PC-3 (cell line): ENCODE results near the gene SPRR3. TPM values are rescaled to one million over a fixed set of nuclear protein-coding genes. Genes with fewer than 3 reads are reported as not detected.

Experiments used
- ATAC-seq: fragments of 200-7000 bp; cut with Tn5 transposase; 2 replicates; pipeline ENCODE4 v1.9.1; 2020; ENCODE audit warnings: mild to moderate bottlenecking, moderate library complexity
- BruUV-seq: library from RNA; stranded (reverse); fragments of 400-500 nt; replicated peaks from 2 replicates; lab custom pipeline; 2021; lab: Mats Ljungman, UMichigan
- CTCF ChIA-PET: fragments of 300-600 bp; sonication (Branson Sonifier 250); formaldehyde crosslinking; loops from one replicate; lab custom pipeline; 2022; ENCODE audit warnings: antibody characterized with exemption; lab: Charles Lee
- POLR2A ChIA-PET: fragments of 300-600 bp; sonication (Branson Sonifier 250); formaldehyde crosslinking; loops from one replicate; lab custom pipeline; 2022; ENCODE audit warnings: antibody characterized with exemption; ENCODE audit not compliant: unreplicated experiment; lab: Charles Lee
- DNase-seq: peaks from one replicate; pipeline ENCODE4 v3.0.0-alpha.2; 2015
- H2AFZ ChIP-seq: fragments of 300-600 bp; sonication (generic); 2 replicates; pipeline ENCODE4 v1.6.0; 2016; ENCODE audit warnings: antibody characterized with exemption, low read length
- H3F3A ChIP-seq: fragments of 300-600 bp; sonication (generic); one replicate; pipeline ENCODE4 v1.6.0; 2017; ENCODE audit warnings: antibody characterized with exemption, low read length, control low read depth, mild to moderate bottlenecking; ENCODE audit not compliant: unreplicated experiment
- H3K27ac ChIP-seq: fragments of 300-600 bp; sonication (generic); 2 replicates; pipeline ENCODE4 v1.5.1; 2016; ENCODE audit warnings: mild to moderate bottlenecking, low read length
- H3K27me3 ChIP-seq: fragments of 300-600 bp; sonication (generic); 2 replicates; pipeline ENCODE4 v1.6.1; 2016; ENCODE audit warnings: low read length, mixed read lengths
- H3K36me3 ChIP-seq: fragments of 300-600 bp; sonication (generic); 2 replicates; pipeline ENCODE4 v1.6.1; 2016; ENCODE audit warnings: low read depth, mixed run types, low read length, mixed read lengths
- H3K4me1 ChIP-seq: fragments of 300-600 bp; sonication (generic); 2 replicates; pipeline ENCODE4 v1.5.1; 2016; ENCODE audit warnings: low read length; ENCODE audit not compliant: insufficient read depth
- H3K4me2 ChIP-seq: fragments of 300-600 bp; sonication (generic); 2 replicates; pipeline ENCODE4 v1.6.0; 2016; ENCODE audit warnings: low read length
- H3K4me3 ChIP-seq: fragments of 300-600 bp; sonication (generic); 2 replicates; pipeline ENCODE4 v1.5.1; 2016; ENCODE audit warnings: mild to moderate bottlenecking, low read length, mixed read lengths
- H3K79me2 ChIP-seq: fragments of 300-600 bp; sonication (generic); 2 replicates; pipeline ENCODE4 v1.6.1; 2017; ENCODE audit warnings: low read length, mixed read lengths
- H3K9ac ChIP-seq: fragments of 300-600 bp; sonication (generic); 2 replicates; pipeline ENCODE4 v1.6.0; 2016; ENCODE audit warnings: mild to moderate bottlenecking, low read length
- H3K9me2 ChIP-seq: fragments of 300-600 bp; sonication (generic); replicated peaks from 2 replicates; pipeline ENCODE4 v1.6.1; 2016; ENCODE audit warnings: mixed run types, low read length, mixed read lengths
- H3K9me3 ChIP-seq: fragments of 300-600 bp; sonication (generic); 2 replicates; pipeline ENCODE4 v1.6.1; 2016; ENCODE audit warnings: low read length, mixed read lengths
- H4K20me1 ChIP-seq: fragments of 300-600 bp; sonication (generic); 2 replicates; pipeline ENCODE4 v1.6.1; 2016; ENCODE audit warnings: low read length, mixed read lengths
- EZH2 ChIP-seq: fragments of 300-600 bp; sonication (generic); IDR thresholded peaks from one replicate; pipeline ENCODE4 v1.6.1; 2017; ENCODE audit warnings: antibody characterized with exemption, mild to moderate bottlenecking, low read length; ENCODE audit not compliant: unreplicated experiment
- EZH2phosphoT487 ChIP-seq: fragments of 300-600 bp; sonication (generic); IDR thresholded peaks from 2 replicates; pipeline ENCODE4 v1.6.1; 2018; ENCODE audit warnings: mild to moderate bottlenecking, antibody characterized with exemption, low read length, borderline replicate concordance
- intact Hi-C: fragments of 100-400 bp; cut with micrococcal nuclease; formaldehyde crosslinking; loops from 2 replicates; pipeline ENCODE4 v1.9.0; 2023
- total RNA-seq: library from RNA; depleted of rRNA; stranded (reverse); fragments of >200 nt; gene quantifications from 2 replicates; pipeline ENCODE4 v1.2.3, GENCODE V29; 2014
- TF ChIP-seq, protein P1 (sequence below): fragments of 300-600 bp; sonication (generic); conservative IDR thresholded peaks from 2 replicates; pipeline ENCODE4 v1.5.1; 2017; ENCODE audit warnings: antibody characterized with exemption, low read depth, mild to moderate bottlenecking, low read length

Gene SPRR3
- total RNA-seq, 1 experiment from 2014 or later: 0.51 TPM

DNA sequence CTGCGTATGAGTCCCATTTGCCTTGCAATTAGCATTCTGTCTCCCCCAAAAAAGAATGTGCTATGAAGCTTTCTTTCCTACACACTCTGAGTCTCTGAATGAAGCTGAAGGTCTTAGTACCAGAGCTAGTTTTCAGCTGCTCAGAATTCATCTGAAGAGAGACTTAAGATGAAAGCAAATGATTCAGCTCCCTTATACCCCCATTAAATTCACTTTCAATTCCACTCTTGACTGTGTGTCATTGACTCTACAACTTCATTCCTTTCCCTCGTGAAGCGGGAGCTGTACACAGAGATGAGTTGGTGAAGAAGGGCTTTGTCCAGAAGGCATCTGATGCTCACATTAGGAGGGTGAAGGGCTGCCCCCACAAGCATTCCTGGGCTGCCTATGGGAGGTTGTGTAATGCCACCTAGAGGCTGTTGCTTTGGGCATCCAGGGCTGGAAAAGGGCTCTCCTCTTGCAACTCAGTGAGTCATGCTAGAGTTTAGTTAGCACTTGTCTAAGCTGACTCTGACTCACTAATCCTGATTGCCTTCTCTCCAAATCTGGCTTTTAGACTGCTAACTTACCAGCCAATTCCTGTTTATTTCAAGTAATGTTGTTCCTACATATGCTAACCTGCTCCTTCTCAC lies 31.2 kb downstream of the SPRR3 start:
- Histone ChIP-seq H3K36me3 (no peaks in the 10 kb centered on the region), H3K9me2 (no peaks in the 10 kb centered on the region), H3K4me3 (no peak overlapping the region), H3F3A (no peaks in the 10 kb centered on the region), H3K9me3 (no peaks in the 10 kb centered on the region), H3K4me1 (peaks cover 5% of the 10 kb centered on the region), H2AFZ (no peak overlapping the region), H3K79me2 (no peaks in the 10 kb centered on the region), H4K20me1 (no peaks in the 10 kb centered on the region), H3K4me2 (0 out of 2 replicates have a peak overlapping the region, but pooled peaks have one; percentile 6), H3K27me3 (peaks cover 18% of the 10 kb centered on the region; the same call in 1 of the 2 replicates), H3K27ac (no peak overlapping the region), H3K9ac (no peak overlapping the region)
- no TSS peak for BruUV-seq
- intact Hi-C loops: no loop called here
- ATAC-seq (peak; percentile 96), DNase-seq (peak; percentile 93)
- ChIA-PET CTCF (no interaction called here), POLR2A (interaction anchor here (0.7 kb wide), 1 partner anchor 11 kb away, joined by 3 read pairs; no protein-coding TSS in a partner anchor)
- TF ChIP-seq, protein P1, sequence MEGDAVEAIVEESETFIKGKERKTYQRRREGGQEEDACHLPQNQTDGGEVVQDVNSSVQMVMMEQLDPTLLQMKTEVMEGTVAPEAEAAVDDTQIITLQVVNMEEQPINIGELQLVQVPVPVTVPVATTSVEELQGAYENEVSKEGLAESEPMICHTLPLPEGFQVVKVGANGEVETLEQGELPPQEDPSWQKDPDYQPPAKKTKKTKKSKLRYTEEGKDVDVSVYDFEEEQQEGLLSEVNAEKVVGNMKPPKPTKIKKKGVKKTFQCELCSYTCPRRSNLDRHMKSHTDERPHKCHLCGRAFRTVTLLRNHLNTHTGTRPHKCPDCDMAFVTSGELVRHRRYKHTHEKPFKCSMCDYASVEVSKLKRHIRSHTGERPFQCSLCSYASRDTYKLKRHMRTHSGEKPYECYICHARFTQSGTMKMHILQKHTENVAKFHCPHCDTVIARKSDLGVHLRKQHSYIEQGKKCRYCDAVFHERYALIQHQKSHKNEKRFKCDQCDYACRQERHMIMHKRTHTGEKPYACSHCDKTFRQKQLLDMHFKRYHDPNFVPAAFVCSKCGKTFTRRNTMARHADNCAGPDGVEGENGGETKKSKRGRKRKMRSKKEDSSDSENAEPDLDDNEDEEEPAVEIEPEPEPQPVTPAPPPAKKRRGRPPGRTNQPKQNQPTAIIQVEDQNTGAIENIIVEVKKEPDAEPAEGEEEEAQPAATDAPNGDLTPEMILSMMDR: peak; percentile 89
- TF ChIP-seq EZH2: no peak
- TF ChIP-seq EZH2phosphoT487: no peak

DNA sequence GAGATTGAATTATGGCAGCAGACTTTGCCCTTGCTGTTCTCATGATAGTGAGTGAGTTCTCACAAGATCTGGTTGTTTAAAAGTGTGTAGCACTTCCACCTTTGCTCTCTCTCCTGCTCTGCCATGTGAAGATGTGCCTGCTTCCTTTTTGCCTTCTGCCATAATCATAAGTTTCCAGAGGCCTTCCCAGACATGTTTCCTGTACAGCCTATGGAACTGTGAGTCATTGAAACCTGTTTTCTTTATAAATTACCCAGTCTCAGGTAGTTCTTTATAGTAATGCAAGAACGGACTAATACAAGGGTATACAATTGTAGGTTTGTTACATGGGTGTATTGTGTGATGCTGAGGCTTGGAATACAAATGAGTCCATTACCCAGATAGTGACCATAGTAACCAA lies 33.7 kb downstream of the SPRR3 start:
- BruUV-seq: no TSS peak
- no peak overlapping the region for H3K27ac ChIP-seq
- peaks cover 19% of the 10 kb centered on the region; the same call in 1 of the 2 replicates for H3K27me3 ChIP-seq
- no peaks in the 10 kb centered on the region for H3K9me3 ChIP-seq
- ATAC-seq (no peak), DNase-seq (no peak)
- no peaks in the 10 kb centered on the region for H3F3A ChIP-seq
- H3K79me2 ChIP-seq: no peaks in the 10 kb centered on the region
- no peak overlapping the region for H3K4me2 ChIP-seq
- H3K4me1 ChIP-seq: peaks cover 5% of the 10 kb centered on the region
- TF ChIP-seq EZH2phosphoT487: no peak
- no peak for TF ChIP-seq EZH2
- TF ChIP-seq, protein P1: no peak
- no peak overlapping the region for H2AFZ ChIP-seq
- POLR2A ChIA-PET: no interaction called here
- no peaks in the 10 kb centered on the region for H3K36me3 ChIP-seq
- no peak overlapping the region for H3K4me3 ChIP-seq
- CTCF ChIA-PET: no interaction called here
- H3K9me2 ChIP-seq: no peaks in the 10 kb centered on the region
- H4K20me1 ChIP-seq: no peaks in the 10 kb centered on the region
- H3K9ac ChIP-seq: no peak overlapping the region
- intact Hi-C loops: no loop called here

DNA sequence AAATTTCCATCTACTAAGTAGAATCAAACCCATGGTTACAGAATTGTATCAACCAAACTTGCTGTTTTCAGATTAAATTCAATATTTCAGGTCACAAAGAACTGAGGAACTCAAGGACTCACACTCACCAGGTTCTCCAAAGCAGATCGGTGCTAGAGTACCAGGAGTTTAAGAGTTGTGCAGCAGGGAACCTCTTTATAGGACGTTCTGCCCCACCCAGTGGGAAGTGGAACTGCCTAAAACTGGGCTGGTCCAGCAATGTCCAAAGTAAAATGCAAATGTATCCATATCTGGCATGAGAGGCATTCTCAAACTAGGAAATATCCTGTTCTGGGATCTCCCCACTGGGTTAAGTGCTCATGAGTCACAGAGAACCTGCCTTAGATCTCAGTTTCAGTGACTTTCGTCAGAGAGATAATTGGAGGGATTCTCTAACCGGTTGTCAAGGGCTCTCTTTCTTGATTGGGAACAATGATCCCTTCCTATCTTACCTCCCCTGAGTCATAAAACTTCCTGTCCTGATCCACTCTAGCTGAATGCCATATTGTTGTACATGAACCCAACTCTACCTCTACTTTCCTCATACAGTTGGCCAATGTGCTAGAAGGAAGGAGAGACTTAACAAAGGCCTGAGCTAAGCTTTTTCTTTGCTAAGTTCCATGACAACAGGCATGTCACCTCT lies 39.5 kb downstream of the SPRR3 start, which contains the start of gene SPRR2D:
Gene SPRR2D (minus strand): TSS at position 171 of the 682 bp plus-strand sequence. CDS start 774 bp downstream, outside the sequence.
- H3K4me2 ChIP-seq: no peak within 1 kb of the TSS
- H3K9me3 ChIP-seq: no peaks in the 10 kb centered on the region
- ChIA-PET POLR2A (no interaction called here), CTCF (no interaction called here)
- DNase-seq (peak; percentile 6), ATAC-seq (no peak)
- H2AFZ ChIP-seq: no peak within 1 kb of the TSS
- TF ChIP-seq EZH2phosphoT487 (no peak), EZH2 (no peak)
- TF ChIP-seq, protein P1: no peak
- no peak within 1 kb of the TSS for H3K4me3 ChIP-seq
- H3K27me3 ChIP-seq: peaks cover 58% of the 10 kb centered on the region
- intact Hi-C loops: no loop called here
- H3F3A ChIP-seq: no peaks in the 10 kb centered on the region
- H3K9ac ChIP-seq: no peak within 1 kb of the TSS
- no peaks in the 10 kb centered on the region for H4K20me1 ChIP-seq
- no TSS peak for BruUV-seq
- no peak within 1 kb of the TSS for H3K27ac ChIP-seq
- no peaks in the 10 kb centered on the region for H3K4me1 ChIP-seq
- H3K36me3 ChIP-seq: no peaks in the 10 kb centered on the region
- H3K79me2 ChIP-seq: no peaks in the 10 kb centered on the region
- H3K9me2 ChIP-seq: no peaks in the 10 kb centered on the region
